HFF-Myc (cell line): ENCODE results near the gene DONSON.

Experiments
- DNase-seq: peaks from one replicate; pipeline ENCODE4 v3.0.0-alpha.2; 2011; ENCODE audit warnings: low read depth; ENCODE audit errors: extremely low read depth
- H3K4me3 ChIP-seq: replicated peaks from 2 replicates; pipeline ENCODE4 v1.5.1; 2011; ENCODE audit warnings: low read depth, mild to moderate bottlenecking, control low read depth, low read length
- CTCF ChIP-seq: IDR thresholded peaks from 2 replicates; pipeline ENCODE4 v1.5.1; 2012; ENCODE audit warnings: mild to moderate bottlenecking, low read depth, low read length, control low read depth; ENCODE audit errors: missing control alignments

Gene DONSON

DNA sequence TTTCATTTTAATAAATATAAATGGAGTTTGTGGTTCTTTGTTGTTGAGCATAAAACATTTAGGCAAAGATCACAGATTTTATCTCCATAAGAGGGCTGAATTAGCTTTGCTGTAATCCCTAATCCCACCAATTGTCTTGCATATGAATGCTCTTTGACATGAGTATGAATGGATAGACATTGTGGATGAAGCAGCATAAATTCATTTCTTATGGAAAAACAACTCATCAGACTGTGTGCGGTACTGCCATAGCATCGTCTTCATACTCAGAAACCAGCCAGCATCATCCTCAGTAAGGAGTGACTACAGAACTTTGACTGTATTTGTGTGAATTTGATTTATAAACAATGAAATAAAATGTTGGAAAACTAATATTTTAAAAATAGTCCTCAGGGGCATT lies 26.1 kb downstream of the DONSON start:
- H3K4me3 ChIP-seq = no peak overlapping the region
- no peak for TF ChIP-seq CTCF
- DNase-seq = no peak

DNA sequence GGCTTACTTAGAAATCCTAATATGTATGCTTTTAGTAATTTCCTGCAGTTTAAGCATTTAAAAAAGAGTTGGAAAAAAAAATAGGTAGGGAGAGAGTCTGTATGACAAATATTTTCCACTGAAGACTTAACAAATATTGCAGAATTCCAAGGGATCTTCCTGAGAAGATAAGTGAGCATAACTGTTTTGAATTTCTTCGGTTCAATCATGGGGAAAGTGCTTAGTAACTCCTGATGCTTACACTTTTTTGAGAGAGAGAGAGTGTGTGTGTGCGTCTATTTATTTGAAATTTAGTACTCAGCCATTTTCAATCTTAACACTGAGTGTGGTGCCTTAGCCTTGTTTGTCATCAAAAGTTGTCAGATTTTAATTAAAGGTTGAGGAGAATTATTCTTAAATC lies 27.1 kb downstream of the DONSON start:
- no peak for DNase-seq
- no peak for TF ChIP-seq CTCF
- H3K4me3 ChIP-seq = no peak overlapping the region

DNA sequence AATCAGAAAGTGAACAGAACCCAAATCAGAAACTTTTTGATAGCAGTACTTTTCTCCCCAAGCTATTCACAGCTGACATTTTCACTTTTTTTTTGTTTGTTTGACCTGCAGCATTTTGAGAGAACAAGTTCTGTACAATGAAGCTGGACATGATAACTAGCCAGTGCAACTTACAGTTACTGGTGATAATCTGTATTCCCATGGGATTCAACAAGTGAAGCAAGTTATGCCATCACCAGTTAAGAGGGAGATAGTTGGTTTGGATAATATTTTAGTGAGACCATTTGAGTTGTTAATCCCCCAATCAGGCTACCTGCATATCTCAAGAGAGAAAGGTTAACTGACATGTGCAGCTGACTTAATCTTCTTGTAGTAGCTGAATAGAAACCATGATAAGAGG lies 27.5 kb downstream of the DONSON start:
- TF ChIP-seq CTCF = no peak
- no peak for DNase-seq
- H3K4me3 ChIP-seq = no peak overlapping the region

GRCh38 chr21:33559813-33560212 lies 28.7 kb downstream of the DONSON start:
- no peak for DNase-seq
- TF ChIP-seq CTCF = no peak
- H3K4me3 ChIP-seq = no peak overlapping the region

GRCh38 chr21:33558777-33559421 lies 29.6 kb downstream of the DONSON start:
- TF ChIP-seq CTCF = no peak
- no peak for DNase-seq
- no peak overlapping the region for H3K4me3 ChIP-seq

DNA sequence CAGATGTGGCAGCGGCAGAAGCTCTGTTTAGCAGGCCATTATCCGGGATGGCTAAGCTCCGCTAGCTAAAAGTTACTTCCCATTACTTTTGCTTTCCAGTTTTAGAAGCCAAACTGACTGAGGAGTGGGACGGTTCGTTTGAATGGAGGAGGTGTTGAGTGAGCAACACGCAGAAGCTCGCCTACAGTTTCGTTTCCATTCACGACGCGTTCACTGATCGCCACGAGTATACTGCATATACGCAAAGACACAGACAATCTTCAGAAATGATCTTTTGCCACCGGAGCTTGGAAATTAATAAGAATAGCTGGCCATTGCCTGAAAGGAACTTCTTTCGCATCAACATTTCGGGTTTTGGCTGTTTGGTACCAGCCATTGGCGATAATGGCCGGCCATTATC lies 31.0 kb downstream of the DONSON start:
- H3K4me3 ChIP-seq = no peak overlapping the region
- TF ChIP-seq CTCF = no peak
- DNase-seq = no peak

DNA sequence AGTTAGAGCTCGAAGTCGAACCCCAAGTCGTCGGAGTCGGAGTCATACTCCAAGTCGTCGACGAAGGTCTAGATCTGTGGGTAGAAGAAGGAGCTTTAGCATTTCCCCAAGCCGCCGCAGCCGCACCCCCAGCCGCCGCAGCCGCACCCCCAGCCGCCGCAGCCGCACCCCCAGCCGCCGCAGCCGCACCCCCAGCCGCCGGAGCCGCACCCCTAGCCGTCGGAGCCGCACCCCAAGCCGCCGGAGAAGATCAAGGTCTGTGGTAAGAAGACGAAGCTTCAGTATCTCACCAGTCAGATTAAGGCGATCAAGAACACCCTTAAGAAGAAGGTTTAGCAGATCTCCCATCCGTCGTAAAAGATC lies 33.5 kb downstream of the DONSON start:
- no peak for TF ChIP-seq CTCF
- no peak overlapping the region for H3K4me3 ChIP-seq
- DNase-seq = no peak
